Right ventricle myocardium inferior (tissue), 1 donor: Measurements from ENCODE around the gene TEX2. TPM values are rescaled to one million over a fixed set of nuclear protein-coding genes. Genes with fewer than 3 reads are reported as not detected.
A peak's percentile ranks its signal among the peaks of the same experiment; 100 is the strongest.

ENCODE experiments used
- ATAC-seq: fragments of 200-7000 bp; cut with Tn5 transposase; one replicate; pipeline ENCODE4 v1.9.1; 2020; ENCODE audit warnings: mild to moderate bottlenecking, moderate library complexity
- DNase-seq: peaks from one replicate; pipeline ENCODE4 v3.0.0; 2021; ENCODE audit errors: missing footprints
- intact Hi-C: fragments of 100-400 bp; cut with DNase I; formaldehyde crosslinking; loops from one replicate; pipeline ENCODE4 v1.11.0; 2022
- total RNA-seq: library from RNA; stranded (reverse); fragmentation: NEBNext Ultra II Directional; extraction: Animal tissue kit (Norgen Biotek cat#: 25700); gene quantifications from one replicate; pipeline ENCODE4 v1.2.1, GENCODE V29; 2021
- donor health status: DM: no; HTN: yes; CAD: no; lungs with severe emphysema.

Gene TEX2
- total RNA-seq, 1 donor from 2014 or later, result 56.1 TPM

DNA sequence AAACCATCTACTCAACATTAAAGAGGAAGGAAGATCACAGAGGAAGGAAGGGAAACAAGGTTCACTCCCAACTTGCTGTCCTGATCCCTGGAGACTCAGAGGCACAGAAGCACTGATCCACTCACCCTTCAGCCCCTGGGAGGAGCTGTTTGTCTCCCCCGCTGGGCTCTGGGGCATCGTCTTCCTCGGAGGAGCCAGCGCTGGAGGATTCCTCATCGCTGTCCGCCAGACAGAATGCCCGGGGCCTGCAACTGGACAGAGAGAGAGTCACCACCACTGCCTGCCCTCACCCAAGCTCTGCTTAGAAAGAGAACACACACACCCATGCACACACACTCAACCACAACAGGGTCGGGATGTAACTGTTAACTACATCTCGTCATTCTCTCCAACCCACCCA lies 108.3 kb downstream of the TEX2 start:
- DNase-seq, result no peak
- intact Hi-C loops, result loop anchor here (5.0 kb wide), 2 partner anchors 33 to 53 kb away; no protein-coding TSS in a partner anchor
- ATAC-seq, result no peak

DNA sequence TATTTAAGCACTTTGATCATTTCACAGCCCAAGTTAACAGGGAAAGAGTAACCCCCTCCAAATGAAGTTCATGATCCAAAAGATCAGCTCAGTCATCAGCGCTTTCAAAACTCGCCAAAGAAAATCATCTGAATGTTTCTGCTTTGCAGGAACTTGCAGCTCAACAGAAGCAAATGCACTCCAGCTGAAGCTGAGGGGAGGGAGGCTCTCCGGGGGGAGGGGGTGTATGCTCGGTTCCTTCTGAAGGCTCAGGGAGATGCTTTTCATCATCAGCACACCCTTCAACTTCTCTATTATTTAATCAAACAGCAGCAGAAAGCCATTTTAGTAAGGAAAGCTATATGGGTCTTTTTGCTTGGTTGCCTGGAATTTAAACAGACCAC lies 108.8 kb downstream of the TEX2 start:
- intact Hi-C loops, result loop anchor here (5.0 kb wide), 2 partner anchors 33 to 53 kb away; no protein-coding TSS in a partner anchor
- no peak for DNase-seq
- no peak for ATAC-seq

DNA sequence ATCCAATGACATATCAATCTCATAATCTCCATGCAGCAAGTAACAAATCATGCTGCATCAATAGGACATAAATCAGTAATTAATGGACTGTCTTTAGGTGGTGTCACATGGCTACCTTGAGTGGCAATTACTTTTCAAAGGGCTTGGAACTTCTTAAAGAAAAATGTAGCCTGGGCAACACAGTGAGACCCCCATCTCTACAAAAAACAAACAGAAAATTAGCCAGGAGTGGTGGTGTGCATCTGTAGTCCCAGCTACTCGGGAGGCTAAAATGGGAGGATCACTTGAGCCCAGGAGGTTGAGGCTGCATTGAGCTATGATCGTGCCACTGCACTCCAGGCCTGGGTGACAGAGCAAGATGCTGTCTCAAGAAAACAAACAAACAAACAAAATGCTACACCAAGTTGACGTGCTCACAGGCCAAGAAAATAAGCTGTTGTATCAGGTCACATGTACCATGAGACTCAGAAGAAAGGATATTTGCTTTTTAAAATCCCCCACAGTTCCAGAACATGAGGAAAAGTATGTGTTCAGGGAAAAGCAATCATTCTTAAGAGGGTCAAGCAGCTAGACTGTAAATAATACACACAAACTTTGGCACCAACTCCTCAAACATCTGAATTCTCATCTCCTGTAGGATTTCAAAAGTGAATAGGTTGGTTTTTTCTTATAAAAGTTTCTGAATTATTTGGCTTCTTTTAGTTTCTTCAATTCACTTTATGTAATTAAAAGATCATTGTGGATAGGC lies 109.3 kb downstream of the TEX2 start:
- DNase-seq, result no peak
- intact Hi-C loops, result loop anchor here (5.0 kb wide), 2 partner anchors 34 to 54 kb away; no protein-coding TSS in a partner anchor
- no peak for ATAC-seq

DNA sequence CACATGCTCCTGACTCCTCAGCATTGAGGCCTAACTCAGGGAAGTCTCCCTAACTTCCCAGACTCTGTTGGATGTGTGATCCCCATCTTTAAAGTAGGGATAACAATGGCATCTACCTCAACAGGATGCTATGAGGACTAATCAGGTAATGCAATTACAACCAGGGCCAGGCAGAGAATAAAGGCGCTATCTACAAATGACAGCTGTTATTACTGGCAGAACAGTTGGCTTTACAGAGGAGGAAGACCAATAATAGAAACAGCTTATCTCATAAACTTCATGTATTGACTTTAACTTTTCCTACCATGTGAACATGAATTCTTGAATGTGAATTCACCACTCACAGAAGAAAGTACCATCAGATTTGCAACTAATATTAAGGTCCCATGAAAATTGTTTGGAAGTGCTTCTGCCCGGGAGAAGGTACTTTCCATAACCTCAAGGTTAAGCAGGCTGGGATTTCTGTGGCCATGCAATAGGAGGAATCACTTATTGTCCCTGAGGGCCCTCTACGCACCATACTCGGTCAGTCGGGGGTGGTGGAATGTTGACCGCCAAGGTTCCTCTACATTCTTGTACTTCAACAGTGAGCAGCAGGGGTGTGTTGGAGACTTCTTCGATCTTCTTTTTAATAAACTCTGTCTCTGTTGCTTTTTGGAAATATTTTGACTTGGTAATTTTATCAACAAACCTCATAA lies 110.5 kb downstream of the TEX2 start:
- no peak for ATAC-seq
- no peak for DNase-seq
- intact Hi-C loops, result loop anchor here (5.0 kb wide), 2 partner anchors 35 to 55 kb away; no protein-coding TSS in a partner anchor

DNA sequence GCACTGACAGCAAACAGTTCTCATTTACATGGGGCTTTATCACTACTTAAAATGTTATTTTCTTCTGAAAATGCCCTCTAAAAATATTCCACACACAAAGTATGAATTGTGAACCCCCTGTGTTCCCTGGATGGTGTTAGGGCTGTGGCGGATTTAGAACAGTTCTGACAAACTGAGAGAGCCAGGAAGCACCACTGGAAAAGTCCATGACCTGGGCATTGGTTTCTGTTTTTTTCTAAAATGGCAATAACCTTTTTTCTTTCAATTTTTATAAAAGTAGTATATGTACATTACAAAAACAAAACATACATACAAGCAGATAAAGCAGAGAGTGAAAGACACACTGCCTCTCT lies 112.1 kb downstream of the TEX2 start:
- intact Hi-C loops, result loop anchor here (5.0 kb wide), 2 partner anchors 36 to 56 kb away; no protein-coding TSS in a partner anchor
- DNase-seq (no peak), ATAC-seq (no peak)

DNA sequence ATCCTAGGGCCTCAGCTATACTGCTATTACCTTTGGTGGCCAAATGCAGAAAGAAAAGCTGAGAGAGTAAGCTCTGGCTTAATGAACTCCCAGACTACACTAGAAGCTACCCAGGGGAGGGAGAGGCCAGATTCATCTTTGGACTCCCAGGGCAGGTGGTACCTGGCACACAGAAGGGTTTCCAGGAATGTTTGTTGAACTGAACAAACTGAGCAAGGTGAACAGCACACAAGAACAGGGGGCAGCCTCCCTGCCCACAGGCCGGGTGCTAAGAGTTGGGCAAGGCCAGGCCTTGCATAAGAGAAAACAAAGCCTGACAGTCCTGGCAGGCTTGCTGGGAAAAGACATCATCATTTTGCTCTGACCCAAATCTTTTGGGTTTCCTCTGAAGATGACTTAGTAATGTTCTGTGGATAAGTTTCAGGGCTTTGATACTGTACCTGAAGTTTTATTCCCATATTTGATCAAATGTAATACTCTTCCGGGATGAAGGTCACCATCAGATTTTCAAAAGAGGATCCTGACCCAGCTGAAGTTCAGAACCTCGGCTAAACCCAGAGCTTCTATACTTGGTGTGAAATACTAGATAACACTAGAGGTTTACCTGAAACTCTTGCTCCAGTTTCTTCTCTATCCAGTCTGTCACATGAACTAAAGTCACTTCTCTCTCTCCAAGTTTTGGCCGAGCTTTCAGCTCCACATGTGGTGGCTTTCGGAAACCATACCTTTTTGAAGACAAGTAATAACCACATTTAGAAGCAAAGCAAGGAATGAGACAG lies 112.6 kb downstream of the TEX2 start:
- intact Hi-C loops, result loop anchor here (5.0 kb wide), 2 partner anchors 37 to 57 kb away; no protein-coding TSS in a partner anchor
- DNase-seq (no peak), ATAC-seq (no peak)

DNA sequence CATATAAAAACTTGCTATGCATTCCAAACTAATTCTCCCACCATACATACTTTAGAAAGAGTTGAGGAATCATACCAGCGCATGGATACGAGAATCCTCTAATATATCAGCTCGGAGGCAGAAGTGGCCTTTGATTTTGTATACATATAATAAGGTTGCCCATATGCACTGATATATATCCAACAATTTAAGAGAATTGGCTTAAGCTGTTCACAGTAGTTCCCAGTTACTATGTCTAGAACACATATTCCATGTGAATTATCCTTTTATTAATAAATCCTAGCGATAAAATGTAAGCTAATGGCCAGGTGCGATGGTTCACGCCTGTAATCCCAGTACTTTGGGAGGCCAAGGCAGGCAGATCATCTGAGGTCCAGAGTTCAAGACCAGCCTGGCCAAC lies 113.9 kb downstream of the TEX2 start:
- ATAC-seq (no peak), DNase-seq (no peak)
- intact Hi-C loops, result loop anchor here (2.0 kb wide), 1 partner anchor 358 kb away; the partner anchor contains the start of genes CEP95 and DDX5

DNA sequence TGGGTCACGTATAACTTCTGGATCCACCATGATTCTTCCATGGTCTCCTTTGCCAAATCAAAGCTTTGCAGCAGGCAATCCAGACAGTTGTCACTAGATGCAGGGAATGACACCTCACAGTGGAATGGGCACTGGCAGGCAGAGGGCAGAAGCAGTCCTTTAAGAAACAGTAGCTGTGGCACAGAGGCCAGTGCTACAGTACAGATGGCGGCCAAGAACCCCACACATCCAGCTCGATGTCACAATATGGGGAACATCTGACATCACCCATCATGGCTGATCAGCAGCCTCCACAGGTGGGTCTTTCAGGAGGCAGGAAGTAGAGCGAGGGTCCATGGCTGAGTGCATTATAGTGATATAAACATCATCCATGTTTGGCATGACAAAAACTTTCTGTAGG lies 114.4 kb downstream of the TEX2 start:
- intact Hi-C loops, result loop anchor here (1.0 to 2.0 kb wide), 2 partner anchors 134 to 358 kb away; partner anchors contain the start of genes CEP95 and DDX5
- DNase-seq (no peak), ATAC-seq (peak; percentile 9)

DNA sequence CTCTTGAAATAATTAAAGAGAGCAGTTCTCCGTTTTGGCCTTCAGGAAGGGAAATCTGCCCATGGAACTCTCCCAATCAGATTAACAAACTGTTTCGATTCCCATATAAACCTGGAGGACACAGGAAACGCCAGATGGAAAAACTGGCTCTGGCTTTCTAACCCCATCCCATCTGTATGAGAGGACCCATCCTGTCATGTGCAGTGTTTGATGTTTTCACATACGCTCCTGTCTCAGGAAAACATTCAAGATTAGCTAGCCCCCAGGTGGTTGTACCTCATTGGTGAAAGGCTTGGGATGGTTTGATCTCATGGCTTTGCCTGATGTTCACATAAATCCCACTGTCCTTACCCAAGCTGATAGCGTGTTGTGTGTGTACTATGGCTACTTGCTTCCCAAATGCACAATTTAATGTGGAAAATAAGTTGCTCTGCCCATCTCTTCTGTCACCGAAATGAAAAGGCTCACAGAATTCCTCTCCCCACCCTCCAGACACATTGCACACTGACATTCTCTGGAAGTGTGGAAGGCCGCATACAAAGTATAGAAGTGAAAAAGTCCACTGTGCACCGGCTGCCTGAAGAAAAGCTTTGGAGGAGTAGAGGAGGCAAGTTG lies 114.9 kb downstream of the TEX2 start:
- intact Hi-C loops, result loop anchor here (1.0 to 2.0 kb wide), 2 partner anchors 134 to 359 kb away; partner anchors contain the start of genes CEP95 and DDX5
- DNase-seq (no peak), ATAC-seq (no peak)

DNA sequence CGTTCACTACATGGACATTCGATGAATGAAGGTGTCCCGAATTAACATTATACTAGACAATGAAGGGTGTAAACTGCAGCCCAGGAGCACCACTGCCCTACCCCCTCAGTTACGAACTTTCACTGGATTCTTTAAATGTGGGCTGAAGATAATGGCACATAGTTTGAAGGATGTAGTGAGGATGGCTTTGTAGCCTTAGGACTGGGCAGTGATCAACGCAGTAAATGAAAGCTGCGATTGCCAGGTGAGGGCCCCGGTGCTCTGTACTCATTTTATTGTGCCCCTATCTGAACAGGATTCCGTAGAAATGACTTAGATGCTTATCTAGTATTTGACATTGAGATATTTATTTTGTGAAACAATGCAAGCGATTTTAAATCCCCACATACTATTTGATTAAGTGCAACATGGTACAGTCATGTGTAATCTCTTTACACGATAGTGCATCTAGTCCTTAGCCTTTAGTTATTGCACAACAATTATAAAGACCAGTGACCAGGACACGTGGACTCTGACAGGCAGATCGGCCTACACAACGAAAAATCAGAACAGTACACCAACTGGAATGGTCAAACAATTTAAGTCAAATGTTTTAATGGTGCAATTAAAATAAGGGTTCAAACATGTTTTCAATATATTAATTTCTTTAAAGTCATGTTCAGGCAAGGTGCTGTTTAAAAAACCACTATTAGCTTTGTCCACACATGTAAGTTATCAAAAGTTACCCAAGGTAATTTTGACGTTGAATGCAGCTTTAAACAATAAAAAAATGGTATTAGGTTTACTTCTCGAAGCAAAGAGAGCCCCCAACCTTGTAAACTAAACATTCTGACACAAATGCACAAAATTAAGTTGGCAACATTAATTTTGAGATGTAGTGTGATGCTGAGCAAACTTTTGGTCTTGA lies 115.7 kb downstream of the TEX2 start:
- no peak for DNase-seq

DNA sequence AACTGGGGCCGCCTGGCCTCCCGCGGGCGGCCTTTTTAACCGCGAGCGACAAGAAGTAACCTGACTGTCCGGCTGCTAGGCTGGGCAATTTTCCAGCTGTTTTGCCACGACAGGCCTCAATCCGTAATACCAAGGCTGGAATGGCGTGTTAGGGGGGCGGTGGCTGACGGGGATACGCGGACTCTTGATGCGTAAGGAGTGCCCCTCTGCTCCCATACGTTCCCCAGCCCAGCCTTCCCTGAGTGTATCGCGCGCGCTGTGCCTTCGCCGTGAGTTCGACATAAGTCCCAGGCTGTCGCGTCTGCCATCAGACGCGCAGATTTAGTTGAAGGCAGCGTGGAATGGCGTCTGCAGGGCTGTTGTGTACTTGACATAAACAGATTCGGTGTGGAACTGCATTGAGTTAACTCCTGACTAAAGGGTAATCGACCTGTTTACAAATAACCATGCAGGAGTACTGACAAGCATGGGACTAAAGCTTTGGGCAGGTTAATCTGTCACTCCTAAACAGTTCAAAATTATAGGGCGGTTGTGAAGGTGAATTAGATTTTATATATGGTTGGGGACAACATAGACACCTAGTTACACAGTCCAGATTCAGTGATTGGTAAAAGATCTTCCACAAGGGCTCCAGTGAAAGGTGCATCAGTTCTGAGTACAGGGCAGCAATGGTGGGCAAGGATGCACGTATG lies 116.5 kb downstream of the TEX2 start:
- DNase-seq, result peak; percentile 85
- peak; percentile 36 for ATAC-seq
- intact Hi-C loops, result no loop called here

More for the DNA sequence above, 115.7 kb downstream of the TEX2 start:
- intact Hi-C loops, result loop anchor here (1.0 to 2.0 kb wide), 2 partner anchors 135 to 359 kb away; partner anchors contain the start of genes CEP95 and DDX5
- ATAC-seq, result no peak

DNA sequence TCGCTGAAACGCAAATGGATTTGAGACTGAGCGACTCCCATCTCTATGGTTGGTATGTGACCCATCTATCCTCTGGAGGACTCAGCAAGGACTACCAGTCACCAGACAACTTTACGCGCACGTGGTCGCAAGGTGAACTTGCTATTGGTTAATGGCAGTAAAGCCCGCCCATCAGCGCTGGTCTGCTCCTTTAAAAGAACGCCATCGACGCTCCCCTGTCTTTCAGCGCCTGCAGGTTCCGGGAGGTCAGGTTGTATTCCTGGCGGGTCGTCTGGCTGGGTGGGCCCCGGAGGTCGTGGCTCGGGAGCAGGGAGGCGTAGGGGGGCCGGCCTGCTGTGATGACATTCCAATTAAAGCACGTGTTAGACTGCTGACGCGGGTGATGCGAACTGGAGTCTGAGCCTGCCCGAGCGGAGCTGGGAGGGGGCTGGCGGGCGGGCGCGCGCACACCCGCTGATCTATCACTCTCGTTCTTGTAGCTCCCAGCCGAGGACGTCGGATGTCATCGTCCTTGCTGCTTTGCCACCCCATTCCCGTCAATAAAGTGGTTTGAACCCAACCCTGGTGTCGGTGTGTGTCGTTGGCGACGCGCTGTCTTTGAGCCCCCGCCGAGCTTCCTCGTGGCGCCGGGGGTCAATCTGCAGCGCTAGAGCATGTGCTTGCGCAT lies 117.2 kb downstream of the TEX2 start:
- intact Hi-C loops, result loop anchor here (2.0 kb wide), 2 partner anchors 15 to 117 kb away; partner anchors contain the start of genes ERN1 and TEX2
- DNase-seq (peak; percentile 98), ATAC-seq (peak; percentile 98)

DNA sequence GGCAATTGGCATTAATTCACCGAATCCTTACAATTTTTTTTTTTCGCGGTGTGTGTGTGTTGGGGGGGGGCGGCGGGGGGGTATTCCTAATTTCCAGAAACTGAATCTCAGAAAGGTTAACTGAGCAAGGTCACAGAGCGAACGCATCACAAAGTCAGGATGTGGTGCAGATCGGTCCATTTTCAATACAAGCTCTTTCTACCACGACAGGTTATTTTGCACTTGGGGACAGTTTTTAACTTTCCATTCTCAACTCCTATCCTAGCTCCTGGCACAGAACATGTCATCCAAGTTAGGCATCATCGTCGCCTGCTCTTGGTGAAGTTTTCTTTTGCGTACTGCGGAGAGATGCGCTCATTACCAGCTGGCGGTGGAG lies 117.7 kb downstream of the TEX2 start:
- intact Hi-C loops, result loop anchor here (2.0 kb wide), 2 partner anchors 15 to 117 kb away; partner anchors contain the start of genes ERN1 and TEX2
- ATAC-seq, result no peak
- no peak for DNase-seq

DNA sequence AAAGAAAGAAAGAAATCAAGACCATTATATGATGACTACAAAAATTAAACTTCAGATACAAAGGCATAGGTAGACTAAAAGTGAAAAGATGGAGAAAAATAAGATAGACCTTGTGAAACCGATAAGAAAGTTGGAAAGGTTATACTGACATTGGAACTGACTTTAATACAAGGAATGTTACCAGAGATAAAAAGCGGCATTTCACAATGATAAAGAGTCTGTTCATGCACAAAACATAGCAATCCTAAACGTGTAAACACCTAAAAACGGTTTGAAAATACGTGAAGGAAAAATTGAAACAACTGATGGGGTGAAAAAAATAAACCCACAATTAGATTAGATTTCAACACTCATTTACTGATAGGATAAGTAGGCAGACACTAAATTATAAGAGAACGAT lies 123.5 kb downstream of the TEX2 start:
- intact Hi-C loops, result no loop called here
- ATAC-seq (no peak), DNase-seq (no peak)

DNA sequence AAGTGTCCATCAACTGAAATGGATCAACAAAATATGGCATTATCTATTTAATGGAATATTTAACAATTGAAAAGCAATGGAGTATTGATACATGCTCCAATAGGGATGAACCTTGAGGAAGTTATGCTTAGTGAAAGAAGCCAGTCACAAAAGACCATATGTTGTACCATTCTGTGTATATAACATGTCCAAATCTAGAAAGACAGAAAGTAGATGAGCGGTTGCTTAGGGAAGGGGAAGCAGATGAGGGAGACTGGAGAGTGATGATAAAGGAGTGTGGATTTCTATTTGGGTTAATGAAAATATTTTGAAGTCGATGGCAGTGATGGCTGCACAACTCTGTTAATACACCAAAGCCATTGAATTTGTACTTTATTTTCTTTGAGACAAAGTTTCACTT lies 124.6 kb downstream of the TEX2 start:
- ATAC-seq (no peak), DNase-seq (no peak)
- intact Hi-C loops, result no loop called here

DNA sequence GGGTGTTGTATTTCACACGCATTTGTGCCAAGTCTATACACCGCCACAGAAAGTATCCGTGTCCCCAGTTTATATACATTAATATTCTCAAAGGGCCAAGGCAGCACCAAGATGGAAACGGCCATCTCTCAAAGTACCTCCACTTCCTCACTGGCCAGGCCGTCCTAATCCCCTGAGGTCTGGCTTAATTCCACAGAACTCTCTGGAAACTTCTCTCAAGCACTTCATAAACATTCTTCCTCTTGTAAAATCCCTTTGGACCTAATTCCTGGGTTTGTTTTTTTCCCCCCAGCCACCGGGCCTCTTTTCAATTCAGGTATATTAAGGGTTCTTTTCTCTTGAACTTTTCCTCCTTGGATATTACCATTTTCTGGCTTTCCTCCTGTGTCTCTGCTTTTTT lies 128.1 kb downstream of the TEX2 start:
- intact Hi-C loops, result loop anchor here (2.0 to 5.0 kb wide), 3 partner anchors 73 to 223 kb away; partner anchors contain the start of gene CSHL1
- ATAC-seq (no peak), DNase-seq (no peak)
